ENCODE measurements around the gene KCNMB4.
"Not testable (repeated sequence)": the region's sequence is repeated elsewhere in the genome, so short reads cannot be mapped to it uniquely, and the experiment has no call there.

Gene KCNMB4

DNA sequence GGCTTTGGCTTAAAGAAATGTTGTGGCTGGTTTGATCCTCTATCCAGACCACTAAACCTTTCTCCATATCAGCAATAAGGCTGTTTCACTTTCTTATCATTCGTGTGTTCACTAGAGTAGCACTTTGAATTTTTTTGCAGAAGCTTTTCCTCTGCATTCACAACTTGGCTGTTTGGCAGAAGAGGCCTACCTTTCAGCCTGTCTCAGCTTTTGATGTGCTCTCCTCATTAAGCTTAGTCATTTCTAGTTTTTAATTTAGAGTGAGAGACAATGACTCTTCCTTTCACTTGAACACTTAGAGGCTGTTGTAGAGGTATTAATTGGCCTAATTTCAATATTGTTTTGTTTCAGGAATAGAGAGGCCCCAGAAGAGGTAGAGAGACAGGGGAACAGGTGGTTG lies 13.8 kb downstream of the KCNMB4 start:
- DNase-seq = no peak

DNA sequence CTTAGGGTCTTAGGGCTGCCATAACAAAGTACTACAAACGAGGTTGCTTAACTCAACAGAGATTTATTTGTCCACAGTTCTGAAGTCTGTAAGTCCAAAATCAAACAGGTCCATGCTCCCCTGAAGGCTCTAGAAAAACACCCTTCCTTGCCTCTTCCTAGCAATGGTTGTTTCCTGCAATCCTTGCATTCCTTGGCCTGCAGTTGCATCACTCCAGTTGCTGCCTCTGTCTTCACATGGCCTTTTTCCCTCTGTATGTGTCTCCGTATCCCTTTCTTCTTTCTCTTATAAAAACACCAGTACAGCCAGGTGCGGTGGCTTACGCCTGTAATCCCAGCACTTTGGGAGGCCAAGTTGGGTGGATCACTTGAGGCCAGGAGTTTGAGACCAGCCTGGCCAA lies 17.4 kb downstream of the KCNMB4 start:
- DNase-seq = no peak

DNA sequence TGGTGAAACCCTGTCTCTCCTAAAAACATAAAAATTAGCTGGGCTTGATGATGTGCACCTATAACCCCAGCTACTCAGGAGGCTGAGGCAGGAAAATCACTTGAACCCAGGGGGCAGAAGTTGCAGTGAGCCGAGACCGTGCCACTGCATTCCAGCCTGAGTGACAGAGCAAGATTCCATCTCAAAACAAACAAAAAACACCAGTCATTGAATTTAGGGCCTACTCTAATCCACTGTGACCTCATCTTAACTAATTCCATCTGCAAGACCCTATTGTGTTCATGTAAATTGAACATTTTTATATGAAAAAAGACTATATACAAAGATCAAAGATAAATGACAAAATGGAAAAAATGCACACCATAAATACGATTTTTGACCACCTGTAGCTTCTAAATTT lies 17.8 kb downstream of the KCNMB4 start:
- DNase-seq = no peak

GRCh38 chr12:70386771-70387170 lies 20.7 kb downstream of the KCNMB4 start:
- no peak for DNase-seq

DNA sequence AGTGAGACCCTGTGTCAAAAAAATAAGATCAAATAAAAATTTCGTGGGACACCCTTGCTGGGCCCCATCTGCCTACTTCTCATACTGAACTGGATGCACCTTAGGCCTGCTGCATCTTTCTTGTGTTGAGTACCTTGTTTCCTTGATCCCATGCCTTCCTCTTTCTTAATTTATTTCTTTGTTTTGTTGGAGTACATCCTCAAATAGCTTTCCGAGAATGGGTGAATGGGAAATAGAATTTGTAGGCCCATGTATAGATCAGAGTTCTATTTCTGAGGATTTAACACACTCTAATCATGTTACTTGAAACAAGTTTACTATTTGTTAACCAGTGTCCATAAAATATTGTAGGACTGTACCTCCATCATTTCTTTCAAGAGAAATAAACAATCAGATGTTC lies 23.6 kb downstream of the KCNMB4 start:
- DNase-seq = no peak

DNA sequence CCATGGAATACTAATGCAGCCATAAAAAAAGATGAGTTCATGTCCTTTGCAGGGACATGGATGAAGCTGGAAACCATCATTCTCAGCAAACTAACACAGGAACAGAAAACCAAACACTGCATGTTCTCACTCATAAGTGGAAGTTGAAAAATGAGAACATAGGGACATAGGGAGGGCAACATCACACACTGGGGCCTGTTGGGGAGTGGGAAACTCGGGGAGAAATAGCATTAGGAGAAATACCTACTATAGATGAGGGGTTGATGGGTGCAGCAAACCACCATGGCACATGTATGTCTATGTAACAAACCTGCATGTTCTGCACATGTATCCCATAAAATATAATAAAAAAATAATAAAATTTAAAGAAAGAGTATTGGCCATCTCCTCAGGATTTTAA lies 26.5 kb downstream of the KCNMB4 start:
- DNase-seq = not testable (repeated sequence)

- no peak for DNase-seq
Observed at GRCh38 chr12:70393787-70394499, 27.9 kb downstream of the KCNMB4 start.

GRCh38 chr12:70398002-70398401 lies 31.9 kb downstream of the KCNMB4 start:
- DNase-seq = no peak

- no peak for DNase-seq
Observed at GRCh38 chr12:70398862-70399261, 32.8 kb downstream of the KCNMB4 start.

DNA sequence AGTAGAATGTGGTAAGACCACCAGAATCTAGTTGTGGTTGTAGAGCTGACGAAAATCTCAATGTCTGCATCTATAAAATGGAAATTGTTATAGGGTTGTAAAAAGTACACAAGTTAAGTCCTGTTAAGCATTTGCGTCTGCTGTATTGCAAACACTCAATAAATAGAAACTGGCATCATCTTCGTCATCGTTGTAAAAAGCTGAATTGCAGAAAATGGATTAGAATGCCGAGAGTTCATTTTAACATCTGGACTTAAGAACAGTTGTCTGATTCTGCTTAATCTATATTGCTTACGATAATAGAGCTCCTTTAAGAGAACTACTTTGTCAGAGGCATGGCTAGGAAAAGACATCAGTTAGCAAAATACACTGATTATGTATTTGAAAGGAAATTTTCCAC lies 33.2 kb downstream of the KCNMB4 start:
- DNase-seq = no peak

DNA sequence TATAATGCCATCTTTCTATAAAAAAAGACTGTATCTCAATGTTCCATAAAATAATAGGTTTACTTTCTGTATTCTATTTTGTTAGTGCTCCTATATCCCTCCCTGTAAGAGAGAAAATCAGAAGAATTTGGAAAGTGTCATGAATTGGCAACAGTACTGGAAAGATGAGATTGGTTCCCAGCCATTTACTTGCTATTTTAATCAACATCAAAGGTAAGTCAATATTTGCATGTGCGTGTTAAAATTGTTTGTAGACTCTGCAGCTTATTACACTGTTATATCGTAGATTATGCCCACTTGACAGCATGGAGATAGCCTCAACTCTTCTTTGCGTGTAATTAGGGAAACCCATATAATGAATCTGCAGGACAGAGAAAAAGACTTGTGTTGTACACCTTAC lies 34.0 kb downstream of the KCNMB4 start:
- DNase-seq = no peak

GRCh38 chr12:70402597-70402996 lies 36.5 kb downstream of the KCNMB4 start:
- DNase-seq = no peak

DNA sequence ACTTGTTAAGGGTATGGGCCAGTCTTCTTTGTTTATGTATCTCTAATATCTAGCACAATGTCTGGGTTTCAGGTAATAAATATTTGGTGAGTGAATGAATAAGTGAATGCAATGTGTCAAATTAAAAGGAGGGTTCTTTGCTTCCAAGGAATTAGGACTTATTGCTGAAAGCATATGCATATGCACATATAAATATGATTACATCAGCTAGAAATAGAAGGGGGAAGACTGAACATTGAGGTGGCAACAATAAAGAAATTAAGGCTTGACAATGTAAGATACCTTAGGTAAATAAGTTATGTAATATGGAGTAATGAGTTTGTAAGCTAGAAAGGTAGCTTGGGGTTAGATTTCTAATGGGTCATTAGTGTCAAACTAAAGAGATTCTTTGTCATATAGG lies 37.7 kb downstream of the KCNMB4 start:
- DNase-seq = no peak

DNA sequence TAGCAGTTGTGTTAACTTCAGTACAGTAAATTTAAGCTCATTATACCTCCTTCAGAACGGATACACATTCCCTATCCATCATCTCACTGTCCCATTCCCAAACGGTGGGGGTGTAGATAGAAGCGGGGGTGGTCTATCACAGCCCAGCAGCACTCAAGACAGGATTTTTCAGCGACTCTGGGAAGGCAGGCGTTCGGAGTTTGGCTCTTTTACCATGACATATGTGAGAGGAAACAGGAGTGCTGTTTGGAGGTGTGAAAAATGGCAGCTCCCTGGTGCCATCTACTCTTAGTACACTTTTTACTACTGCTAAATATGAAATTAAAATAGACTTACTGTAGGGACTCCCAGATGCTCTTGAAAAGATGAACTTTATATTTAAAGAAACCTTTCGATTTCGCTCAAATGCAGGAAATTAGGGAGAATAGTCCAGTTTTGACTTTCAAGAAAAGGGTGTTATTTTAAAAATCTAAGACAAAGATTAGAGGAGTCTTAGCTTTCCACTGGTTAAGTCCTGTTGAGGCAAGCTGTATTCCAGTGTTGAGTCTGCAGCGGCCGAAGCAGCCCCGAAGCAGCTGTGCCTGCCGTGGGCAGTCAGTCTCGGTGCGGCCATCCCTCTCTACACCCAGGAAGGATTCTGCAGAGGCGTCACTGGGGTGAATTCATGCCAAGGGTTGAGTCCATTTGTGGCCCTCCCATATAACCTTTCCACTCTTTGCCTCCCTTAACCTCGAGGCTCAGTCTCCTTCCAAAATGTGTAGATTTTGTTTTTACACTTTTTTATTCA lies 42.1 kb downstream of the KCNMB4 start:
- DNase-seq = no peak

GRCh38 chr12:70415987-70416386 lies 49.9 kb downstream of the KCNMB4 start:
- no peak for DNase-seq

DNA sequence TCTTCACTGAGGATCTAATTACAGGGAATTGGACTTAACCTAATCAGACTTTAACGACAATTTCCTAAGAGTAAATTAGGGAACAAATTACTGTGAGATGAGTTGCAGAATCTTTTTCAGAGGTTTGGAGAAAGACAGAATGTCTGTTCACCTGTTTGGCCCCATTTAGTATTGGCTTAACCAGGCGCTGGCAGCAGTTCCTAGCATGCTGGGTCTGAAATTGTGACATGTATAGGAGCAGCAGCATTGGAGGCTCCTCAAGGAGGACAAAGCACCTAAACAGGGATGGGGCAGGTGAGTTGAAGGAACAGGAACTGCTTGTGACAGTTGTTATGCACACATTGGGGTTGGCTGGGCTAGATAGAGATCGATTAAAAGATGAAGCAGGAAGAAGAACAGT lies 51.0 kb downstream of the KCNMB4 start:
- no peak for DNase-seq

GRCh38 chr12:70418101-70418500 lies 52.0 kb downstream of the KCNMB4 start:
- DNase-seq = no peak

DNA sequence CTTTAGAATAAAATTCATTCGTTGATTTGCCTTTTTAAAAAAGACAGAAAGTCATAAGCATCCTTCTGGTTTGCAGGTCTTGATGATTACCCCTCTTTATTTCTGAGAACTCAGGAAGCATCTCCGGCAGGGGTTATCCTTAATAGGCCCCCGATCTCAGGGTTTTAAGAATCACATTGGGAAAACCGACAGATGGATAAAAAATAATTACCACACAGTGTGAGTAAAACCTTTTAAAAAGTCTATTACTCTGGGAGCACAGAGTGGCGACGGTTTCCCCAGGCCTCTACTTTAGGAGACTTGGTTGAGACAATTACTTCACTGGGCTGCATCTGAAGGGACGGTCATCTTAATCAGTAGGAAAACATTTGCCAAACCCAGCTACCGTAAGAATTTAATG lies 56.5 kb downstream of the KCNMB4 start:
- DNase-seq = no peak

DNA sequence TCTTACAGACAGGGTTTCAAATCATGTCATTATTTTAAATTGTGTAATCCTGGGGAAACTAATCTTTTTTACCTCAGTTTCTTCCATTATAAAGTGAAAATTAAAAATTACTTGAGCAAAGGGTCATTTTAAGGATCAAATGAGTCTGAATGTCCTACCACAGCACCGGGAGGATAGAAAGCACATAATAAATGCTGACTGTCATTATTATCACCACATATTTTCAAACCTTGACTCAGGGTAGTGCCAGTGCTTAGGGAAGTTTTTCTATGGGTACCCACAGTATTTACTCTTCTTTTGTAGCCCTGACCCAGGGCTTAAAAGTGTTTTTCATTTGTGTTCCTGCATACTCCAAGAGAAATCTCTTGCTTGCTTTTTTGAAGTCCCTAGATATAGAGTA lies 60.5 kb downstream of the KCNMB4 start:
- no peak for DNase-seq

DNA sequence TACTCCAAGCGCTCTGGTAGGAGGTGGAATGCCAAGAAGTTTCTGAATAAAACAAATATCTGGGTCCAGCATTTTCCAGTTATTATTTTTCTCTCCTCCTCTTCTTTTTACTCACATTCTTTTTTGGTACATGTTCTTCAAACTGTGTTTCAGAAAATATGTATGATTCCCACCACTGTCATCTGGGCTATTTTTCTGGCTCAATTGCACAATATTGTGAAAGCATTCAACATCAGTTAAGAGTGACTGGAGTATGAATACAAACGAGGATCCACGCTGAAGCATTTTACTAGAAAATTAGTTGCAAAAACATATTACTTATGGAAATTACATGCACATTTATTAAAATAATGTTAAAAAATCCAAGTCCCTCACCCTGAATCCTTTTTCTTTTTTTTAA lies 61.5 kb downstream of the KCNMB4 start:
- no peak for DNase-seq

DNA sequence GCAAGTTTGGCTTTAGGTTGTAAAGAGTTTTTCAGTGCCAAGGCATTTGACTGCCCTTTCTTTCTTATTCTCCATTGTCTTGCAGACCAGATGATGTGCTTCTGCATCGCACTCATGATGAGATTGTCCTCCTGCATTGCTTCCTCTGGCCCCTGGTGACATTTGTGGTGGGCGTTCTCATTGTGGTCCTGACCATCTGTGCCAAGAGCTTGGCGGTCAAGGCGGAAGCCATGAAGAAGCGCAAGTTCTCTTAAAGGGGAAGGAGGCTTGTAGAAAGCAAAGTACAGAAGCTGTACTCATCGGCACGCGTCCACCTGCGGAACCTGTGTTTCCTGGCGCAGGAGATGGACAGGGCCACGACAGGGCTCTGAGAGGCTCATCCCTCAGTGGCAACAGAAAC lies 64.3 kb downstream of the KCNMB4 start:
- DNase-seq = no peak

GRCh38 chr12:70436836-70437235 lies 70.7 kb downstream of the KCNMB4 start:
- no peak for DNase-seq

GRCh38 chr12:70443062-70443673 lies 77.1 kb downstream of the KCNMB4 start:
- DNase-seq = no peak

DNA sequence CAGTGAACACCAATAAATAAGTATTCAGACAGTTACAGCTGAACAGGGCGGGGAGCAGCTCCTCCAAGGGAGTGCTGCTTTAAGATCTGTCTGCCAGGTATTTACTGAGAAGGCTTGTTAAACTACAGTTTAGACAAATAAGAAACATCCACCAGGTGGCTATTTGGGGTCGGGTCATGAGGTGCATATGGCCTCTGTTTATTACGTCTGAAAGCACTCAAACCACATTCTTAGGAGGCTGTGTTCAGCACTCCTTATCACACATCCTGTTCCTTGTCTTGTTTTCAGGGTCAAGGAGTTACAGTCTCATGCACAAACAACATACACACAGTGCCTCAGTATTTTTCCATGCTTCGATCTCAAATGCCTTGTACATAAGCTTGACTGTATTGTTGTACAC lies 78.8 kb downstream of the KCNMB4 start:
- DNase-seq = no peak
